GM19397 (cell line): ENCODE results near the gene AKAP1.

Source experiments
- ATAC-seq: cut with Tn5 transposase; IDR thresholded peaks from one replicate; pipeline ENCODE4 v1.9.1; 2021; ENCODE audit warnings: mild to moderate bottlenecking, moderate library complexity; ENCODE audit not compliant: unreplicated experiment

Gene AKAP1, protein sequence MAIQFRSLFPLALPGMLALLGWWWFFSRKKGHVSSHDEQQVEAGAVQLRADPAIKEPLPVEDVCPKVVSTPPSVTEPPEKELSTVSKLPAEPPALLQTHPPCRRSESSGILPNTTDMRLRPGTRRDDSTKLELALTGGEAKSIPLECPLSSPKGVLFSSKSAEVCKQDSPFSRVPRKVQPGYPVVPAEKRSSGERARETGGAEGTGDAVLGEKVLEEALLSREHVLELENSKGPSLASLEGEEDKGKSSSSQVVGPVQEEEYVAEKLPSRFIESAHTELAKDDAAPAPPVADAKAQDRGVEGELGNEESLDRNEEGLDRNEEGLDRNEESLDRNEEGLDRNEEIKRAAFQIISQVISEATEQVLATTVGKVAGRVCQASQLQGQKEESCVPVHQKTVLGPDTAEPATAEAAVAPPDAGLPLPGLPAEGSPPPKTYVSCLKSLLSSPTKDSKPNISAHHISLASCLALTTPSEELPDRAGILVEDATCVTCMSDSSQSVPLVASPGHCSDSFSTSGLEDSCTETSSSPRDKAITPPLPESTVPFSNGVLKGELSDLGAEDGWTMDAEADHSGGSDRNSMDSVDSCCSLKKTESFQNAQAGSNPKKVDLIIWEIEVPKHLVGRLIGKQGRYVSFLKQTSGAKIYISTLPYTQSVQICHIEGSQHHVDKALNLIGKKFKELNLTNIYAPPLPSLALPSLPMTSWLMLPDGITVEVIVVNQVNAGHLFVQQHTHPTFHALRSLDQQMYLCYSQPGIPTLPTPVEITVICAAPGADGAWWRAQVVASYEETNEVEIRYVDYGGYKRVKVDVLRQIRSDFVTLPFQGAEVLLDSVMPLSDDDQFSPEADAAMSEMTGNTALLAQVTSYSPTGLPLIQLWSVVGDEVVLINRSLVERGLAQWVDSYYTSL

DNA sequence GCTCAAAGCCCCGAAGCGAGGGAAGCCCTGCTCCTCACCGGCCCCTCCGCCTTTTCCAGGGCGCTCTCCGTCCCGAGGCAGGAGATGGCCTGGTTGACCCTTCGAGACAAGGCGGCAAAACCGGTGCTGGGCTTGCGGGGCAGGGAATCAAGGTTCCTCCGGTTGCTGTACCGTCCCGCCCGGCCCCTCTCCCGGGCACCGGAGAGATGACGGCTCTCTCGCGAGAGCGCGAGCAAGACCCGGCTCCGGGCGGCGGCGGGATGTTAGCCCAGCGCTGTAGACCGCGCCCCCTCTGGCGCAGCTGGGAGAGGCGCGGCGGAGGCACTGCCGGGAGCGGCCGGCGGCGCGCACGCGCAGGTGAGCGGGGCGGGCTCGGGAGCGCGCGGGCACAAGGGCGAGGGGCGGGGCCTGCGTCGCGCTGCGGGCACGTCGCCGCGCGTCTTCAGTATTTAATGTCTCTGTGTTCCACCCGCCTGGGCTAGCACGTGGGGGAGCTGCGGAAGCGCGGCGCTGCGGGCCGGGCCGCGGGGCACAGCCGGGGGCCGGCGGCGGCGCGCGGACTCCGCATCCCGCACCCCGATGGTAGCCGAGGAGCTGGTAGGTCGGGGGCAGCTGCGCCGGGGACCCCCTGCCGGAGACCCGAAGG is at the start of gene AKAP1:
Gene AKAP1 (plus strand): TSS at position 445 of the 646 bp plus-strand sequence. CDS start 20,219 bp downstream, outside the sequence.
- peak; percentile 89 for ATAC-seq

DNA sequence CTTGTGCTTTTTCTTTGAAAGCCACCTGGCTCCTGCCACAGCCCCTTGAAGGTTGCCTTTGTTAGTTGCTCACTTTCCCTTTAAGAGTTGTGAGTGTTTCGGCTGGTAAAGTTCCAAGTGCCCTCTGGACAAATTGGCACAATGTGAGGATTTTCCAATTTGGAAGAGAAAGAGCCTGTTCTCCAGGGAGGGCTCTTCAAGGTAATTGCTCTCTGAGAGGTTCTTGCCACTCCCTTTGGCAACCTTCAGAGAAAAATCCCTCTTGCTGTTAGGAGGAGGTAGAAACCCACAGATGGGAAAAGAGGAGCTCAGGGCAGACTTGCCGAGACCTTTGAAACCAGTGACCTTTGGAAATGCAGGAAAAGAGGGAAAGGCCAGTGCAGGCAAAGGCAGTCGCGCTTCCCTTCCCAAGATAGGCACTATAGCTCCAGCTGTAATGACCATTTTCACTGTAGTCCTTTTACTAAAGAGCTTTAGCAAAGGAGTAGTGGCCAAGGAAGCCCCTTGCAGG is 49.0 kb upstream of the AKAP1 start:
- ATAC-seq, result no peak

DNA sequence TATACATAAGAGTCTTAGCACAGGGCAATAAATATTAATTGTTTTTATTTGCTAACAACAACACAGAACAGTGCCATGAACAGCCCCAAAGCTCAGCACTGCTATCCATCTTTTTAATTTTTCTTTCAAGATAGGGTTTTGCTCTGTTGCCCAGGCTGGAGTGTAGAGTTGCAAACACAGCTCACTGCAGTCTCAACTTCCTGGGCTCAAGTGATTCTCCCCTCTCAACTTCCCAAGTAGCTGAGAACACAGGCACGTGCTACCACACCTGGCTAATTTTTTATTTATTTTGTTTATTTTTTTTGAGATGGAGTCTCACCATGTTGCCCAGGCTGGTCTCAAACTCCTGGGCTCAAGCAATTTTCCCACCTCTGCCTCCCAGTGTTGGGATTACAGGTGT is 47.6 kb upstream of the AKAP1 start:
- ATAC-seq, result no peak

DNA sequence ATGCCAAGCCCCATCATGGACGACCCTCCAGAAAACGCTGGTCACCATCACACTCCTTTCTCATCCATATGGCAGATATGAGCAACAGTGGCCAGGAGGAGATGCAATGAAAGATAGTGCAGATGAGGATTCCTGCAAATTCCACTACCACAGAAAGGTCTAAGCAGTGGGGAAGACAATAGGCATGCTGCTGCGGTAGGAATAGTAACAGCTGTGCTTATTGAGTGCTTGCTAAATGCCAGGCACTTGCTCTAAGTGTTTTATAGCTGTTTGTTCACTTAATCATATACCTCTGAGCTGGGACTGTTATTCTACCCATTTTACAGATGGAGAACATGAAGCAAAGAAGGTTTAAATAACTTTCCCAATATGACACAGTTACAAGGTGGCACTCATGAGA is 46.6 kb upstream of the AKAP1 start:
- ATAC-seq, result no peak

DNA sequence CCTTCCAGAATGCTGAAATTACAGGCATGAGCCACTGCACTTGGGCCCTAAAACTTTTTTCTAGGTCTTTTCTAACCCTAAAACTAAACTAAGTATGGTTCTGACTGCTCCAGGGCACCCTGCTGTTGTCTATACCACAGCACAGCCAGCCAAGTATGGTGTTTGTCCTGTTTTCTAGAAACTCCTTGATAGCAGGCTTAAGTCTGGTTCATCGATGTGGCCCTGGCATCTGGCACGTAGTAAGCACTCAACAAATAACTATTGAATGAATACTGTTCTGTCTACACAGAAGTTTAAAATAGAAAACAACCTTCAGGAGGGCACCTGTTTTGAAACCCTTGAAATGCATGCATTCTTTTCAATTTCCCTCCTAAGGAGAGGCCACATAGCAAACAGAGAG is 44.5 kb upstream of the AKAP1 start:
- ATAC-seq, result no peak

DNA sequence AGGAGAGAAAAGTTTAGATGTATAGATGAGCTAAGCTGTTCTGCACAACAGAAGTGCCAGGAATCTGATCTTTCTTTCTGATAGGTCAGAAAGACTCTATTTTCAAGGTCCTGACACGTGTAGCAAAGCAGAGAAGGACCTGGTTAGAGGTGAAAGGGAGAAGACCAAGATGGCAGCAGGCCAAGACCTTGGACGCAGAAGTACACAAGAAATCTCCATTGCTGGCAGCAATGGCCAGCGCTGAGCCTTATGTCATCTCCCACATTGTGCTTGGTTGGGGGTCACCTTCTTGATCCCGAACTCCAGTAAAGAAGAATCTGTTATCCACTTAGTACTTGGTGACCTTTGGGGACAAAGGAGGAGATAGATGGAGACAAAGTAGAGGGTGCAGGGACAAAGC is 41.8 kb upstream of the AKAP1 start:
- ATAC-seq, result no peak

DNA sequence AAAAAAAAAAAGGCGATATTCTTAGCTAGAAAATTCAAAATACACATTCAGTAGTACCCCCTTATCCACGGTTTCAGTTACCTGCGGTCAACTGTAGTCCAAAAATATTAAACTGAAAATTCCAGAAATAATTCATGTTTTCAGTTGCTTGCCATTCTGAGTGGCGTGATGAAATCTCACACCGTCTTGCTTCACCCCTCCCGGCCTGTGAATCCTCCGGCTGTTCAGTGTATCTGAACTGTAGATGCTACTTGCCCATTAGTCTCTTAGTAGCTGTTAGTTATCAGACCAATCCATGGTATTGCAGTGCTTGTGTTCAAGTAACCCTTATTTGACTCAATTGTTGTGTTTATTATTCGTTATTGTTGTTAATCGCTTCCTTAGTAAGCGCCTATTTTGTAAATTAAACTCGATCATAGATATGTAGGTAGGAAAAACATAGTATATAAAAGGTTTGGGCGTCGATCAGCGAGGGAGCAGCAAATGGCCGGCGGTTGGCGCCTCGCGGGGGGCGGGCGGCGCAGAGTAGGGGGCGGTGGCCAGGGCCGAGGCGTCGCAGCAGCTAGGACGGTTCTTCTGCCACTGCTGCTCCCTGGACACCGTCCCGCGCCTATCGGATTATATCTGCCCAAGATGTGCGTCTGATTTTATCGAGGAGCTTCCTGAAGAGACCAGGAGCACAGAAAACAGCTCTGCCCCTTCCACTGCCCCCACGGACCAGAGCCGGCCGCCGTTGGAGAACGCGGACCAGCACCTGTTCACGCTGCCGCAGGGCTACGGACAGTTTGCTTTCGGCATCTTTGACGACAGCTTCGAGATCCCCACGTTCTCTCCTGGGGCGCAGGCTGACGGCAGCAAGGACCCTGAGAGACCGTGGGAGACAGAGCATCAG is 39.8 kb upstream of the AKAP1 start:
- peak; percentile 12 for ATAC-seq

DNA sequence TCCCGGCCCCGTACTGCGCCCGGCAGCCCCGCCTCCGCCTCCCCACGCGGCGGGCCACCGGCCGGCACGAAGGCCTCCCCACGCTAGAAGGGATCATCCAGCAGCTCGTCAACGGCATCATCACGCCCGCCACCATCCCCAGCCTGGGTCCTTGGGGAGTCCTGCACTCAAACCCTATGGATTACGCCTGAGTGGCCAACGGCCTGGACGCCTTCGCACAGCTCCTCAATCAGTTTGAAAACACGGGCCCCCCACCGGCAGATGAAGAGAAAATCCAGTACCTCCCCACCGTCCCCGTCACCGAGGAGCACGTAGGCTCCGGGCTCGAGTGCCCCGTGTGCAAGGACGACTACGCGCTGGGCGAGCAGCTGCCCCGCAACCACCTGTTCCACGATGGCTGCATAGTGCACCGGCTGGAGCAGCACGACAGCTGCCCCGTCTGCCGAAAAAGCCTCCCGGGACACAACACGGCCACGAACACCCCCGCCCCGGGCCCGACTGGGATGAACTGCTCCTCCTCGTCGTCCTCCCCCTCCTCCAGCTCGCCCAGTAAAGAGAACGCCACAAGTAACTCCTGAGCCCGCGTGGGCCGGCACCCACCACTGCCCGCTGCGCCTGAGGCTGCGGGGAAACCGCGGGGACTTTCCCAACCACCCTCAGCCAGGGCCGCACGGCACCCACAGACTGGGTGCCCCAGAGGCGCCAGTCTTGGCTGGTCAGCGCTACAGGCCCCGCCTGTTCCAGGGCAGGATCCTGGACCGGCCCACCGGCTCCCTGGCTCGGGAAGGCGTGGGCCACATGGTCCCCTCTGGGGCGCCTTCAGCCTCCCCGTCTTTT is 39.0 kb upstream of the AKAP1 start:
- ATAC-seq, result peak; percentile 62

DNA sequence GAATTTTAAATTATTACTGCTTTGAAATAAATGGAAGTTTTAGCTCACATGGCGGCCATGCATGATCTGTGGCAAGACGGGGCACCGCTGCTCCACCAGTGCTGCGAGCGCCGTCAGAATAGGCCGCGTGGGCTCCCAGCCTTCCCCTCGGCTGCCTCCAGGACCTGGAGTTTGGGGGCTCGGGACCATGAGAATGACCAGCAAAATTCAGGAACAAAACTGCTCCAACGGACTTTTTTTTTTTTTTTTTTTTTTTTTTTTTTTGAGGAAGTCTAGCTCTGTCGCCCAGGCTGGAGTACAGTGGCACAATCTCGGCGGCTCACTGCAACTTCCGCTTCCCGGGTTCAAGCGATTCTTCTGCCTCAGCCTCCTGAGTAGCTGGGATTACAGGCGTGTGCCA is 38.3 kb upstream of the AKAP1 start:
- ATAC-seq, result no peak

DNA sequence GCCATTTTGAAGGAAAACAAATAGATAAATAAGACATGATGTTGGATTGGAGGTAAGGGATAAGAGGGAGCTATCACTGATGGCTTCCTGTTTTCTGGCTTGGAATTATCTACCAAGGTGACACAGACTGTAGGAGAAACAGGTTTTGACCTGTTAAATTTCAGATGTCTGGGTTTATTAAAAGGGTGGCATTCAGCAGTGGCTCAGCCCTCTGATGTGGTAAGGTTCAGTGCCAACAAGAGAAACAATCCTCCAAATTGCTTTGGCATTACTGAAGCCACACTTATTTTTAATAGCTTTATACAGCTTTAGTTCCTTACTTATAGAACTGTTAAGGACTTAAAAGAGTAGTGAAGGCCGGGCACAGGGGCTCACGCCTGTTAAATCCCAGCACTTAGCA is 37.0 kb upstream of the AKAP1 start:
- ATAC-seq, result no peak

DNA sequence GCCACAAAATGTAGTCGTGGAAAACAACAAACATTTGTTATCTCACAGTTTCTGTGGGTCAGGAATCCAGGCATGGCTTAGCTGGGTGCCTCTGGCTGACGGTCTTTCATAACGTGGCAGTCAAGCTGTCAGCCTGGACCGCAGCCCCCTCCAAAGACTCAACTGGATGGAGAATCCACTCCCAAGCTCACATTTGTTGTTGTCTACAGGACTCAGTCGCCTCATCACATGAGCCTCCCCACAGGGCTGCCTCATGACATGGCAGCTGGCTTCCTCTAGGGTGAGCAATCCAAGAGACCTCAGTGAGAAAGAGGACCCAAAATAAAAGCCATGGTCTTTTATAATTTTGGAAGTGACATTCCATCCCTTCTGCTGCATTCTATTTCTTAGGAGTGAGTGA is 34.7 kb upstream of the AKAP1 start:
- no peak for ATAC-seq

DNA sequence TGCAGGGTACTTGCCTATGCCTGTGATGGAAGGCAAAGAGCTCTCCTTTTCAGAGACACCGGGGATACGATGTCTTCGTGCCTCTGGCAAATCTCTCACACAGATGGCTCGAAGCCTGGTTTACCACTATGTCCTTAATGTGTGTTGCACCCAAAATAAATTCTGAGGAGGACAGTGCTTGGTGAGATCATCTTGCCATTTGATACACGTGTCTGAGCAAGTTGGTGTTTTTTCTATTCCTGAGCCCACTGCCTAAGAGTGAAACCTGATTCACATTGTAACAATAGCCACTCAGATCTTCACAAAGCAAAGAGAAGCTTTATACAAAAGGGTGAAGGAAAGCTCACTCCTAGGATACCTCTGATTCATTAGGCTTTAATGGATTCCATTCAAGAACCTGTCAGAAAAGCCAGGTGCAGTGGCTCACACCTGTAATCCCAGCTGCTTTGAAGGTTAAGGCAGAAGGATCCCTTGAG is 33.1 kb upstream of the AKAP1 start:
- no peak for ATAC-seq

DNA sequence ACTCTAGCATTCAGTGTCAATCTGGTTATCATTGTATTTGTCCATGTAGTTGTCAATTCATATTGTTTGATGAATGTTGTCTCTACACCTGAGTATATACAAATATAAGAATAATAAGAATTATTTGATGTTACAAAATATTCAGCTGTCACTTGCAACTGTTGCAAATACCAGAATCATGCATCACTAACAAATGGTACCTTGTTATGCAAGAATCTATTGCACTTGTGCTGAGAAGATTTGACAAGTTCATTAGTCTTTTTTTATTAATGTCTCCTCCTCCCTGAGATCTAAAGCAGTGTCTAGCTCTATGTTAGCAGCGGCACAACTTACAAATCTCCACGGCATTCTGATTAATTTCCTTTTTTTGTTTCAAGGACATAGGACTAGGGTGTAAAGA is 22.2 kb upstream of the AKAP1 start:
- no peak for ATAC-seq

DNA sequence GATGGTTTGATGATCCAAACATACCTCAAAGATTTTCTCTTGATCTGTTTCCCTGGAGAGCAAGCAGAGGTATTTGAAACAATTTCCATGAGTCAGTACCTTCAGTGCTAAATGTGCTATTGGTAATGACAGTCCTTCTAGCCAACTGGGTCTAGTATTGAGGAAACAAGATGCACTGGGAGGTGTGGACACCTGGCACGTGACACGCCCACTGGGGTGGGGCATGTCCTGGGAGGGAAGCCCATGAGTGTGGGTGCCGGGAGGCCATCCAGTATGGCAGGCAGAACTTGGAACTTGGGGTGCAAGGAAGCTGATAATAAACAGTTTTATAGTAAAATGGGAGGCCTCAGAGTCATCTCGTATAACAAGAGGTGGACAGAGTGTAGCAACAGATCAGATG is 17.9 kb upstream of the AKAP1 start:
- no peak for ATAC-seq

DNA sequence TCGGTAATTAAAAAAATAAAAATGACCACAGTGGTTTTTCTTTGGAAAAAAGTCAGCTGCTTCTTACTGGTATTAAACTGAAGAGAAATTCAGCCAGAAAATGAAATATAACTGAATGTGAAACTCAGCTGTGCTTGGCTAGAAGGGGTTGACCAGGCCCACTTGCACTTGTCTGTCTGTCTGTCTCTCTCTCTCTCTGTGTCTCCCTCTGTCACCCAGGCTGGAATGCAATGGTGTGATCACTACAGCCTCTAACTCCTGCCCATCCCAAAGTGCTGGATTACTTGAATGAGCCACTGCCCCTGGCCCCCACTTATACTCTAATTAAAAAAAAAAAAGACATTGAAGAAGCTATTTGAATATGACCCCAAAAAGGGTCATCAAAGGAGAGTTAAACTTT is 17.3 kb upstream of the AKAP1 start:
- no peak for ATAC-seq

DNA sequence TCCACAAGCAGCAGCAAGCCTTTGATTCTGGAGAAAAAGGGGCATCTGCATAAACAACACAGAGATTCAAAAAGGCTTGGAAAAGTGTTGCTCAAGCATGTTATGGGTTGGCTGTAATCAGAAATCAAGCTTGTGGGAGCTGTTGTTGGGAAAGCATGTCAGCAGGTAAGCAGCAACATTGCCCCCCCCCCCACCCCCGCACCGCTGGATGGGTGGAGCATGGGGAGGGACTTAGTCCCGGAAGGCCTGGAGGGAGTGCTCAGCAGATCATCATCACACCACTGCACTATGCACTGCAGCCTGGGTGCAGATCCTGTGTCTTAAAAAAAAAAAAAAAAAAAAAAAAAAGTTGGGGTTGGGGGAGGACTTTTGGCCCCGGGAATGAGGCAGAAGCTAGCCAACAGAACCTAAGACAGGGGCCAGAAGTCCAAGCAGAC is 16.8 kb upstream of the AKAP1 start:
- no peak for ATAC-seq

DNA sequence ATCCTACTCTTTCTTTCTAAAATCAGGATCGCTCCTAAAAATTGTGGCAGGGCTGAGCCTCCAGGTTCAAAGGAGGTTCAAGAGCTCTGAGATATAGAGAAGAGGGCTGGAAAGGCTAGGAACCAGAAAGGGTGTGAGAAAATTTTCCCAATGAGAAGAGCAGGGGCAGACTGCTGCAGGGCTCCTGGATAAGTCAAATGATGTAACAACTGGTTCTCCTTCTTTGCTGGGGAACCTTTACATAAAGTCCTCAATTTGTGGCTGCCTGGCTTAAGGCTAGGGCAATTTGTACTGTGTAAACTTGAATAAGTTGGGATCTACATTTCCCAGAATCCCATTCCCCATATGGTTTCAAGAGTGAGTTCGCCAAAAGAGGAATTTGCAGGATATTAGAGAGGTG is 16.3 kb upstream of the AKAP1 start:
- no peak for ATAC-seq

DNA sequence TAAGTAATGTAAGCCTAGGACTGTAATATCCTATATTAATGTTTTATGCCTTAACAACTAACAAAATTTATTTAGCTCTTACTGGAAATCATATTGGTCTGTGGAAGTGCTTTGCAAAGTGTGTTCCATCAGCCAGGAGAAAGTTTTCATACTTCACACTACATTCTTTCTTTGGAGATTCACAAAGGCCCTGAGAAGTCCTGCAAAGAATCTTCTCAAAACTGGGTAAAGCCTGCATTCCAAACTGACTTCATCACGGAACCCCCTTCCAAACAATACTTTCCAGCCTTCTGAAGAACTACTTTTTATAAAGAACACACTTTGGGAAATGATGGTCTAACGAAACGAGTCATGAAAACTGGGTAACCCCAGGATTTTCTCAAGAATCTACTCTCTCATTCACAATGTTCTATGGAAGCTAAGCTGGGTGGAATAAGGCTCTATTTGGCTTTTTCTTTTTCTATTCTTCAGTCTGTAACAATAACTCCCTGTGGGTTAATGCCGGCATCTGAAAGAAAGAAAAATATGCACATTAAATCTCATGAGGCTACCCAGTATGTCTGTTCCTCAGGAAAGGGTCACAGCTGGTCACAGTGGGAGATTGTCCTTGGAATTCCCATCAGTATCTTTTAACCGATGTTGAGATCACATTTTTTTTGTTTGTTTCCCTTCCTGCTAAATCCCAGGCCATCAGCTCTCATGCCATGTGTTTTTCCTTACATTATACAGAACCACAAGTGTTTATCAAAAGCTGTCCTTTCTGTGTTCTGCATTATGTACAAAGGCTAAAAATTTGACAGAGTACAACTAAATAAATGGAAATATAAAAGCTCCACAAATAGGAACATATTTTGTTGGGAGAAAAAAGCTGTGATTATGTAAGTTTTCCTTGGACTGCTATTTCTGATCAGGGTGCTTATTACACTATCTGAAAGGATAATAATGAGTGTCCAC is 12.8 kb upstream of the AKAP1 start:
- ATAC-seq, result no peak
